KBM-7 (cell line): ENCODE measurements around the gene MAGI1.

Source experiments
- DNase-seq: peaks from one replicate; pipeline ENCODE4 v3.0.0-alpha.2; 2015
- in situ Hi-C: fragments of 300-500 bp; cut with MboI; formaldehyde crosslinking; loops from 2 replicates; pipeline ENCODE4 v1.14.3; 2020; ENCODE audit warnings: low sequenced_read_pairs, low pct_unique_long_range_greater_than_20kb, mixed read lengths

Gene MAGI1

GRCh38 chr3:66018057-66019033 lies 20.4 kb downstream of the MAGI1 start:
- in situ Hi-C loops = no loop called here
- DNase-seq = no peak

GRCh38 chr3:66017591-66017990 lies 21.1 kb downstream of the MAGI1 start:
- no peak for DNase-seq
- in situ Hi-C loops = no loop called here

GRCh38 chr3:66017084-66017483 lies 21.6 kb downstream of the MAGI1 start:
- in situ Hi-C loops = no loop called here
- no peak for DNase-seq

- in situ Hi-C loops = no loop called here
- DNase-seq = no peak
These were observed 22.9 kb downstream of the MAGI1 start for GRCh38 chr3:66015841-66016240.

- in situ Hi-C loops = no loop called here
- DNase-seq = no peak
These were observed 24.1 kb downstream of the MAGI1 start for GRCh38 chr3:66014651-66015050.

GRCh38 chr3:66014056-66014455 lies 24.7 kb downstream of the MAGI1 start:
- in situ Hi-C loops = no loop called here
- DNase-seq = no peak

- in situ Hi-C loops = no loop called here
- DNase-seq = peak; percentile 14
These were observed 26.0 kb downstream of the MAGI1 start for GRCh38 chr3:66012711-66013110.

- no peak for DNase-seq
- in situ Hi-C loops = no loop called here
These were observed 27.7 kb downstream of the MAGI1 start for GRCh38 chr3:66010739-66011655.

GRCh38 chr3:66010348-66010738 lies 28.4 kb downstream of the MAGI1 start:
- no peak for DNase-seq
- in situ Hi-C loops = no loop called here

- in situ Hi-C loops = no loop called here
- no peak for DNase-seq
These were observed 34.5 kb downstream of the MAGI1 start for GRCh38 chr3:66004244-66004643.

GRCh38 chr3:66001626-66002025 lies 37.1 kb downstream of the MAGI1 start:
- DNase-seq = no peak
- in situ Hi-C loops = no loop called here

- in situ Hi-C loops = no loop called here
- DNase-seq = no peak
These were observed 38.2 kb downstream of the MAGI1 start for GRCh38 chr3:66000506-66000905.

GRCh38 chr3:65999606-66000005 lies 39.1 kb downstream of the MAGI1 start:
- in situ Hi-C loops = no loop called here

GRCh38 chr3:65996589-65996988 lies 42.1 kb downstream of the MAGI1 start:
- in situ Hi-C loops = no loop called here
- DNase-seq = no peak

More at GRCh38 chr3:65999606-66000005, 39.1 kb downstream of the MAGI1 start:
- DNase-seq = no peak

GRCh38 chr3:65995515-65995914 lies 43.2 kb downstream of the MAGI1 start:
- in situ Hi-C loops = no loop called here
- no peak for DNase-seq

- no peak for DNase-seq
- in situ Hi-C loops = no loop called here
These were observed 43.7 kb downstream of the MAGI1 start for GRCh38 chr3:65995030-65995429.

GRCh38 chr3:65993134-65993900 lies 45.4 kb downstream of the MAGI1 start:
- in situ Hi-C loops = no loop called here

GRCh38 chr3:65992106-65992505 lies 46.6 kb downstream of the MAGI1 start:
- in situ Hi-C loops = no loop called here
- no peak for DNase-seq

More at GRCh38 chr3:65993134-65993900, 45.4 kb downstream of the MAGI1 start:
- DNase-seq = no peak
